ENCODE measurements around the gene UCP3.

UCP3 gene

DNA sequence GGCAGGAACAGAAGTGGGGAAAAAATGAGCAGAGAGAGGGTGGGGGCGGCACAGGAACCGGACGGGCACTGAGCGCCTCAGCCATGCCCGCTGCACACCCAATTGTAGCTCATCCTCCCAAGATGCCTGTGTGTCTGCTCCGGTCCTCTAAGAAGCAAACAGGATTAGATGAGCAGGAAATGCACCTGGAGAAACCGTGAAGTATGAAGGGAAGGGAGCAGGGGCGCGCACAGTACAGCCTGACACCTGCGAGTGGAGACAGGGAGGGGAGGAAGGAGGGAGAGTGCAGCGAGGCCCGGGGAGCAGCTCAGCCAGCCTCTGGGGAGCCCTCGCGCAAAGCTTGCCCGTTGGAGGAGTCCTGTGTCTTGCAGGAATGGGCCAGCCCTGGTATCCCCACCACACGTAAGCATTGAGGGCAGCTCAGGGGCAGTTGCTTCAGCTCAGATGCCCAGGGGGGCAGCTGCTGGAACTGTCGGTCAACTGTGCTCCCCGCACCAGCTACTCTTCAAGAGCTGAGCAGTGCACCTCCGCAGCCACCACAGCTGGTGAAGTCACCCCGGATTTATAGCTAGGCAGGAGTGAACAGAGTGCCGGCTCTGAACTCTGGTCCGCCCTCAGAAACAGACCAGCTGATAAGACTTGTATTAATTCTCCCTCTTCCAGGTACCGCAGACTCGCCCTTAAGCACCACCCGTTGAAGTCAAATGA is 51.1 kb downstream of the UCP3 start:
- Histone ChIP-seq H3K27ac (no peak overlapping the region), H3K27me3 (peaks cover 32% of the 10 kb centered on the region), H3K4me1 (ENCODE audit: control insufficient read depth in 1 of 2, insufficient read depth in 1 of 2, low read depth in 1 of 2, low read length in 1 of 2) (no peaks in the 10 kb centered on the region), H3K36me3 (no peaks in the 10 kb centered on the region), H3K9me3 (no peaks in the 10 kb centered on the region), H3K4me3 (ENCODE audit: low read depth in 1 of 2, low read length in 1 of 2) (no peak overlapping the region)
- TF ChIP-seq, protein P1, sequence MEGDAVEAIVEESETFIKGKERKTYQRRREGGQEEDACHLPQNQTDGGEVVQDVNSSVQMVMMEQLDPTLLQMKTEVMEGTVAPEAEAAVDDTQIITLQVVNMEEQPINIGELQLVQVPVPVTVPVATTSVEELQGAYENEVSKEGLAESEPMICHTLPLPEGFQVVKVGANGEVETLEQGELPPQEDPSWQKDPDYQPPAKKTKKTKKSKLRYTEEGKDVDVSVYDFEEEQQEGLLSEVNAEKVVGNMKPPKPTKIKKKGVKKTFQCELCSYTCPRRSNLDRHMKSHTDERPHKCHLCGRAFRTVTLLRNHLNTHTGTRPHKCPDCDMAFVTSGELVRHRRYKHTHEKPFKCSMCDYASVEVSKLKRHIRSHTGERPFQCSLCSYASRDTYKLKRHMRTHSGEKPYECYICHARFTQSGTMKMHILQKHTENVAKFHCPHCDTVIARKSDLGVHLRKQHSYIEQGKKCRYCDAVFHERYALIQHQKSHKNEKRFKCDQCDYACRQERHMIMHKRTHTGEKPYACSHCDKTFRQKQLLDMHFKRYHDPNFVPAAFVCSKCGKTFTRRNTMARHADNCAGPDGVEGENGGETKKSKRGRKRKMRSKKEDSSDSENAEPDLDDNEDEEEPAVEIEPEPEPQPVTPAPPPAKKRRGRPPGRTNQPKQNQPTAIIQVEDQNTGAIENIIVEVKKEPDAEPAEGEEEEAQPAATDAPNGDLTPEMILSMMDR (IDR thresholded peaks at IDR 0.05), result no peak

DNA sequence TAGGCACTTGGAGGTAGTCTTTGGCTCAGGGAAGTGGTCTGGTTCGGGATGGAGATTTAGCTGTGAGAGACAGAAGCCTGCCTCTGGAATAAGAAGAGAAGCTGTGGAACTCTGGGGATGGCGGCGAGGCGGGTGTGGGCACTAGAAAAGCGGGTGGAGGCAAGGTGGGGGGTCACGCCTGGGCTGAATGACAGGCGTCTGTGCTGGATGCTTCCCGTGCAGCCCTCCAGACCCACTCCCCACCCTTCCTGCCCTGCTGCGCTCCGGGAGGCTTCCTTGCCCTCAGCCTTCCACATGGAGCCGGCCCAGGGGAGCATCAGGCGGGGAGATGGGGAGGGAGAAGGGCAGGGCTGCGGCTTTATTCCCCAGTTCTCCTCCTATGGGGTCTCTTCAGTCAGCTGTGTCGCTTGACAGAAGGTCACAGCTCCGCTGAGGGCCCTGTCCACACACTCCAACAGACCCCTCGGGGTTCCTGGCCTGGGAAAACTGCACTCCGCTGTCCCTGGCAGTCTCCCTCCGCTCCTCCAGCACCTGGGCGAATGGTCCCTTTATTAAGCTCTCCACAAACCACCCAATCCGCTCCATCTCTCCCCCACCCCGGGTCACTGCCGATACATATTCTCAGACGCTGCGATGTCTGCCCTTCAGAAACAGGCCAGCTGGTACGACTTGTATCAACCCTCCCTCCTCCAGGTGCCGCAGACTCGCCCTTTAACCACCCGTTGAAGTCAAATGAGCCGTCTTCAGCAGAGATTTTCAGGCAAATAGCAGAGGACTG is 51.8 kb downstream of the UCP3 start:
- peaks cover 32% of the 10 kb centered on the region for H3K27me3 ChIP-seq
- no peaks in the 10 kb centered on the region for H3K4me1 ChIP-seq (ENCODE audit: control insufficient read depth in 1 of 2, insufficient read depth in 1 of 2, low read depth in 1 of 2, low read length in 1 of 2)
- H3K27ac ChIP-seq, result no peak overlapping the region
- H3K9me3 ChIP-seq, result no peaks in the 10 kb centered on the region
- H3K36me3 ChIP-seq, result no peaks in the 10 kb centered on the region
- TF ChIP-seq, protein P1 (IDR thresholded peaks at IDR 0.05), result no peak
- no peak overlapping the region for H3K4me3 ChIP-seq (ENCODE audit: low read depth in 1 of 2, low read length in 1 of 2)

DNA sequence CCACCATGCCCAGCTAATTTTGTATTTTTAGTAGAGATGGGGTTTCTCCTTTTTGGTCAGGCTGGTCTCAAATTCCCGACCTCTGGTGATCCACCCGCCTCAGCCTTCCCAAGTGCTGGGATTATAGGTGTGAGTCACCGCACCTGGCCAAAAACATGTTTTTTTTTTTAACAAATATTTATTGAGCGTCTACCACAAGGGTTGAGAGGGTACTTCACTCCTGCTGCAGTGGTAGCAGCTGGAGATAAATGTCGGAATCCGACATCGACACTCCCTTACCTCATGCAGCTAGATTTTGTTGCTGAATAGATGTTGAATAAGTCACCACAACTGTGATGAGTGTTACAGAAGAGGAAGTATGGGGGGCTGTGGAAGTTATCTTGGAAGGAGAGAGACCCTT is 57.1 kb downstream of the UCP3 start:
- no peaks in the 10 kb centered on the region for H3K9me3 ChIP-seq
- peaks cover 15% of the 10 kb centered on the region for H3K27me3 ChIP-seq
- H3K36me3 ChIP-seq, result no peaks in the 10 kb centered on the region
- TF ChIP-seq, protein P1 (IDR thresholded peaks at IDR 0.05), result no peak
- no peaks in the 10 kb centered on the region for H3K4me1 ChIP-seq (ENCODE audit: control insufficient read depth in 1 of 2, insufficient read depth in 1 of 2, low read depth in 1 of 2, low read length in 1 of 2)
- no peak overlapping the region for H3K4me3 ChIP-seq (ENCODE audit: low read depth in 1 of 2, low read length in 1 of 2)
- no peak overlapping the region for H3K27ac ChIP-seq

DNA sequence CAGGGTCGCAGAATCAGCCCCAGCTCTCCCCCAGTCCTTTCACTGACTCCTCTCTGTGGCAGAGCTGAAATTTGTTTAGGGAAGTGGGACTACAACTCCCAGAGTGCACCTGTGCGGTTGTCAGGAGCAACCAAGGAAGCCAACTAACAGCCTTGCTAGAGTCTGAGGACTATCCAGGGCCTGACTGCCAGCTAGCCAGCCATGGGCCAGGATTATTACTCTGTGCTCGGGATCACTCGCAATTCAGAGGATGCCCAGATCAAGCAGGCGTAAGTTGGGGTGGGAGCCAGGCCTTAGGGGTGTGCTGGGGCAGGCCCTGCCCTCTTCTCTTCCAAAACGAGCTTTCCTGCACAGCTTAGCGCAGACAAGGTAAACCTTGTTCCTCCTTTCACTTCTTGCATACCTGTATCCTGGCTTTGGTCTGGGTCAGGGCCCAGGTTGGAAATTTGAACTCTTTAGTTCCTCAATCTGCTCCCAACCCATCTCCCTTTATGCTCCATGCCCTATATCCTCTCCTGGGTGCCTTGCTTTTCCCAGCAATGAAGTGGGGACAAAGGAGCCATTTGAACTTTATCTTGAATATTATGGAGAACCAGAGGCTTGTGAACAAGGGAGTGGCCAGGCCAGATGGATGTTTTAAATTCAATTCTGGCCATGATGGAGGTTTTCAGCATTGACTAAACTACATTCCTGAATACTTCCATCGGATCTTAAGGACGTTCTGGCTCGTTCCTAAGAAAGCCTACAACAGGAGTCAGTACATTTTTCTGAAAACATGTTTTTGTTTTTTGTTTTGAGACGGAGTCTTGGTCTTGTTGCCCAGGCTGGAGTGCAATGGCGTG is 57.8 kb downstream of the UCP3 start, which contains the start of gene DNAJB13:
TSS of gene DNAJB13 (plus strand) at position 158 of the 842 bp plus-strand sequence. CDS start at position 202, 44 bp downstream.
- Histone ChIP-seq H3K4me3 (ENCODE audit: low read depth in 1 of 2, low read length in 1 of 2) (no peak within 1 kb of the TSS), H3K4me1 (ENCODE audit: control insufficient read depth in 1 of 2, insufficient read depth in 1 of 2, low read depth in 1 of 2, low read length in 1 of 2) (no peaks in the 10 kb centered on the region), H3K9me3 (no peaks in the 10 kb centered on the region), H3K27me3 (peaks cover 7% of the 10 kb centered on the region), H3K27ac (no peak within 1 kb of the TSS), H3K36me3 (no peaks in the 10 kb centered on the region)
- TF ChIP-seq, protein P1 (IDR thresholded peaks at IDR 0.05), result no peak

All from neutrophil (primary cell).